Muscle layer of duodenum (tissue), 2 donors: ENCODE measurements around the gene SMPD3.

ENCODE experiments used
- H3K27ac ChIP-seq: one replicate; pipeline ENCODE4 v1.7.0; 2013; ENCODE audit warnings: mild to moderate bottlenecking, low read length
- H3K27me3 ChIP-seq: one replicate; pipeline ENCODE4 v1.7.0; 2013; ENCODE audit warnings: low read depth, mild to moderate bottlenecking, control low read depth, low read length
- H3K36me3 ChIP-seq, 2 donors: one replicate each; pipeline ENCODE4 v1.7.0; 2013; ENCODE audit warnings: low read length in 2 of 2, control low read depth in 1 of 2, mild to moderate bottlenecking in 1 of 2; ENCODE audit not compliant: insufficient read depth in 2 of 2, control insufficient read depth in 1 of 2
- H3K4me1 ChIP-seq, 2 donors: one replicate each; pipeline ENCODE4 v1.7.0; 2013; ENCODE audit warnings: low read length in 2 of 2, mild to moderate bottlenecking in 2 of 2, control low read depth in 1 of 2, moderate library complexity in 1 of 2; ENCODE audit not compliant: insufficient read depth in 2 of 2, control insufficient read depth in 1 of 2
- H3K4me3 ChIP-seq, 2 donors: one replicate each; pipeline ENCODE4 v1.7.0; 2013; ENCODE audit warnings: low read length in 2 of 2, low read depth in 1 of 2, mild to moderate bottlenecking in 1 of 2
- H3K9me3 ChIP-seq, 2 donors: one replicate each; pipeline ENCODE4 v1.7.0; 2013; ENCODE audit warnings: low read length in 2 of 2, control low read depth in 1 of 2, mild to moderate bottlenecking in 1 of 2; ENCODE audit not compliant: control insufficient read depth in 1 of 2
- donor health status: healthy.

SMPD3 gene

GRCh38 chr16:68357521-68357922, 90.8 kb downstream of the SMPD3 start:
- Histone ChIP-seq H3K4me3 (no peak overlapping the region), H3K4me1 (peaks cover 0 to 10% of the 10 kb centered on the region in 2 donors), H3K36me3 (peaks cover 36 to 67% of the 10 kb centered on the region in 2 donors), H3K27me3 (no peaks in the 10 kb centered on the region), H3K27ac (no peak overlapping the region), H3K9me3 (no peaks in the 10 kb centered on the region)

GRCh38 chr16:68356919-68357286, 91.4 kb downstream of the SMPD3 start:
- peaks cover 0 to 10% of the 10 kb centered on the region in 2 donors for H3K4me1 ChIP-seq
- no peak overlapping the region for H3K27ac ChIP-seq
- H3K36me3 ChIP-seq = peaks cover 36 to 74% of the 10 kb centered on the region in 2 donors
- no peak overlapping the region for H3K4me3 ChIP-seq
- no peaks in the 10 kb centered on the region for H3K9me3 ChIP-seq
- no peaks in the 10 kb centered on the region for H3K27me3 ChIP-seq

- Histone ChIP-seq H3K9me3 (no peaks in the 10 kb centered on the region), H3K36me3 (peaks cover 36 to 79% of the 10 kb centered on the region in 2 donors), H3K4me1 (peaks cover 0 to 10% of the 10 kb centered on the region in 2 donors), H3K27me3 (no peaks in the 10 kb centered on the region), H3K27ac (no peak overlapping the region), H3K4me3 (no peak overlapping the region)
Measured at GRCh38 chr16:68356249-68356918, 91.9 kb downstream of the SMPD3 start.

- no peak overlapping the region for H3K4me3 ChIP-seq
- no peaks in the 10 kb centered on the region for H3K27me3 ChIP-seq
- H3K36me3 ChIP-seq = peaks cover 36 to 81% of the 10 kb centered on the region in 2 donors
- H3K4me1 ChIP-seq = peaks cover 0 to 10% of the 10 kb centered on the region in 2 donors
- H3K27ac ChIP-seq = no peak overlapping the region
- no peaks in the 10 kb centered on the region for H3K9me3 ChIP-seq
Measured at GRCh38 chr16:68355447-68356248, 92.7 kb downstream of the SMPD3 start.

- Histone ChIP-seq H3K9me3 (no peaks in the 10 kb centered on the region), H3K4me1 (peaks cover 0 to 10% of the 10 kb centered on the region in 2 donors), H3K27ac (no peak overlapping the region), H3K27me3 (no peaks in the 10 kb centered on the region), H3K4me3 (no peak overlapping the region), H3K36me3 (peaks cover 41 to 84% of the 10 kb centered on the region in 2 donors)
Measured at GRCh38 chr16:68354816-68355215, 93.5 kb downstream of the SMPD3 start.

- Histone ChIP-seq H3K36me3 (peaks cover 49 to 88% of the 10 kb centered on the region in 2 donors), H3K27ac (no peak overlapping the region), H3K27me3 (no peaks in the 10 kb centered on the region), H3K4me1 (peaks cover 0 to 10% of the 10 kb centered on the region in 2 donors), H3K4me3 (no peak overlapping the region), H3K9me3 (no peaks in the 10 kb centered on the region)
Measured at GRCh38 chr16:68353366-68353765, 94.9 kb downstream of the SMPD3 start.

GRCh38 chr16:68351991-68352431, 96.3 kb downstream of the SMPD3 start:
- no peak overlapping the region for H3K27ac ChIP-seq
- peaks cover 44 to 89% of the 10 kb centered on the region in 2 donors for H3K36me3 ChIP-seq
- H3K9me3 ChIP-seq = no peaks in the 10 kb centered on the region
- peaks cover 0 to 10% of the 10 kb centered on the region in 2 donors for H3K4me1 ChIP-seq
- no peaks in the 10 kb centered on the region for H3K27me3 ChIP-seq
- no peak overlapping the region for H3K4me3 ChIP-seq

- Histone ChIP-seq H3K4me1 (peaks cover 0 to 5% of the 10 kb centered on the region in 2 donors), H3K36me3 (peaks cover 47 to 89% of the 10 kb centered on the region in 2 donors), H3K9me3 (no peaks in the 10 kb centered on the region), H3K27me3 (no peaks in the 10 kb centered on the region), H3K4me3 (no peak overlapping the region), H3K27ac (no peak overlapping the region)
Measured at GRCh38 chr16:68351463-68351862, 96.8 kb downstream of the SMPD3 start.

GRCh38 chr16:68350813-68351350, 97.4 kb downstream of the SMPD3 start:
- Histone ChIP-seq H3K27ac (no peak overlapping the region), H3K9me3 (no peaks in the 10 kb centered on the region), H3K4me3 (no peak overlapping the region), H3K36me3 (peaks cover 53 to 89% of the 10 kb centered on the region in 2 donors), H3K4me1 (no peaks in the 10 kb centered on the region), H3K27me3 (no peaks in the 10 kb centered on the region)

- H3K36me3 ChIP-seq = peaks cover 62 to 89% of the 10 kb centered on the region in 2 donors
- no peak overlapping the region for H3K27ac ChIP-seq
- no peaks in the 10 kb centered on the region for H3K27me3 ChIP-seq
- no peaks in the 10 kb centered on the region for H3K9me3 ChIP-seq
- no peaks in the 10 kb centered on the region for H3K4me1 ChIP-seq
- no peak overlapping the region for H3K4me3 ChIP-seq
Measured at GRCh38 chr16:68349838-68350410, 98.4 kb downstream of the SMPD3 start.
